NCI-H69 (cell line): Measurements from ENCODE around the gene EPHA1.

ENCODE experiments used
- DNase-seq: peaks from one replicate; lab custom pipeline; 2025; lab: John Stamatoyannopoulos, UW

Gene EPHA1

DNA sequence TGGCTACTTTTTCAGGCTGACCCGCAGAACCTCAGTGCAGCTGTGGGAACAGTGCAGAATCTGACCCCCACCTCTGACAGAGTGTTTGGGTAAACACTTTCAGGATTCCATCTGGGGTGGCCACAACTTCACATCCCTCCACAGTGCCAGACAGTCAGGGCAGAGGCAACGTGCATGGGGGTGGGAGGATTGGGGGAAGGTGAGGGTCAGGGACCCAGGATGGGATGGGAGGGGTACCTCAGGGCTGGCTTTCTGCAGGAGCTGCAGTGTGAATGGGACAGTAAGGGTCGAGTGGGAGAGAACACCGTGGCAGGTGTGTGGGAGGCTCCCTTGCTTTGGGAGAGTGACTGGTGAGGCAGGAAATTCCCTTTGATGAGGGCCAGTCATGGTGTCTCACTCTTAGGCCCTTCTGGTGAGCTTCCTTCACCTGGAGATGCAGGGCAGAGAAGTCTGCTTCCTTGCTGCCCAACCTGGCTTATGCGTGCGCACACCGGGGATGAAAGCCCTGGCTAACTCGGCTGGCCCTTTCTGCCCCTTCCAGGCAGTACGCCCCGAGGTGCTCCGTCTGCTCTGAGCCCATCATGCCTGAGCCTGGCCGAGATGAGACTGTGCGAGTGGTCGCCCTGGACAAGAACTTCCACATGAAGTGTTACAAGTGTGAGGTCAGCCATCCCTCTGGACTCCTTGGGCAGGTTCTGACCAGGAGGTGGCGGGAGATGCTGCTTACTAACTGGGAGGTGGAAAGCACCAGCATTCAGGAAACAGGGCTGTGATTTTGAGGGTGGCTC lies 19.1 kb downstream of the EPHA1 start:
- DNase-seq = no peak

DNA sequence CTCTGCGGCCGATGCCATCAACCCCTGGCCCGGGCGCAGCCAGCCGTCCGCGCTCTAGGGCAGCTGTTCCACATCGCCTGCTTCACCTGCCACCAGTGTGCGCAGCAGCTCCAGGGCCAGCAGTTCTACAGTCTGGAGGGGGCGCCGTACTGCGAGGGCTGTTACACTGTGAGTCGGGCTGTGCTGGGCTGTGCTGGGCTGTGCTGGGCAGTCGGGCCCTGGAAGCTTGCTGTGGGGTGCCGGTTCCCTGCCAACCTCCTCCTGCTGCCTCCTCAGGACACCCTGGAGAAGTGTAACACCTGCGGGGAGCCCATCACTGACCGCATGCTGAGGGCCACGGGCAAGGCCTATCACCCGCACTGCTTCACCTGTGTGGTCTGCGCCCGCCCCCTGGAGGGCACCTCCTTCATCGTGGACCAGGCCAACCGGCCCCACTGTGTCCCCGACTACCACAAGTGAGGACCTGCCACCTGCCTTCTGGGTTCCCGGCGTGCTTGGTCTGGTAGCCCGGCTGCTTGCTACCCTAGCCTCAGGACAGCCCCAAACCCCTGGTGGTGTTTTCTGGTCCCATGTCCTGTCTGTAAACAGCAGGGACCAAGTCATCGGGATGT lies 20.1 kb downstream of the EPHA1 start:
- no peak for DNase-seq

DNA sequence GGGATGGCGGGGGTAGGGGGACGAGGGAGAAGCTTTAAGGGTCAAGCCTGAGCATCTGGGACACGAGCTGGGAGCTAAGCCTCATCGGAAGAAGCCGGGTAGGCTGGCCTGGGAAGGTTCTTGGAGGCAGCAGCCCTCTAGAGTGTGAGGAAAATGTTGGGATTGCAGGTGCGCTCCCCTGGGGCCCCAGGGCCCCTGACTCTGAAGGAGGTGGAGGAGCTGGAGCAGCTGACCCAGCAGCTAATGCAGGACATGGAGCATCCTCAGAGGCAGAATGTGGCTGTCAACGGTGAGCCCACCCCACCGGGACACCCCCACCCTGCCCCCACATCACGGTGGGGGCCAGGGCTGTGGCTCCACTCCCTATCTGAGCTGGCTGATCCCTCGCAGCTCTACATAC lies 20.6 kb downstream of the EPHA1 start:
- no peak for DNase-seq

DNA sequence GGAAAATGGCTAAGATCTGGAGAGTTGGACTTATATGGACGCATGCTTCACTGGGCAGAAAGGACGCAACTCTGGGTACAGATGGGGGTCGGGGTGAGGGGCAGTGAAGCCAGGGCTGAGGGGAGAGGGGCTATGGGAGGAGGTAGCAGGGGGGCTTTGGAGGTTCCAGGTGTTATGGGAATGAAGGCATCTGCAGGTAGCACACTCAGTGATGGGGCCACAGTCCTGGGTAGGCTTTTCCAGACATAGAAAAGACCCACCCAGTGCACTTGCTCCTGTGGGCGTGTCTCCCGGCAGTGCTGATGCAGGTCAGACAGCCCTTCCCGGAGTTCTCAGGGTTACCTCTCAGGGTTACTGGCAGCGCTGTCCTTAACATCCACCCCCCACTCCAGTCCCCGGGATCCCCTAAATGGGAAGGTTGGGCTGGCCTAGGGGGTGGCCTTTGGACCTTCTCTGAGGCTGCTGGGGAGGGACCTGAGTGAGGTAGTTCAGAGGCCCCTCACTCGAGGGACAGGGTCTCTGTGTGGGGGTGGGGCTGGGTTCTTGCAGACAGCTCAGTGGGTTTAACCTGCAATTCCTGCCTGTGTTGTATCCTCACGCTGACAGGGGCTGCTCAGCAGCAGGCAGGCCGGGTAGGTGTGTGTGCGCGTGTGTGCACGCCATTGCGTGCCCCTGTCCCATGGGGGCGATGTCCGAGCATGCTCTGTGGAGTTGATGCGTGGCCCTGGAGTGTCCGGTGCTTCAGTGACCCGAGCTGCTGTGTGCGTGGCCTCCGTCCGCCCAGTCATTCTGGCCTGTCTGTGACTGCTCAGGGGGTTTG lies 21.3 kb downstream of the EPHA1 start:
- no peak for DNase-seq

DNA sequence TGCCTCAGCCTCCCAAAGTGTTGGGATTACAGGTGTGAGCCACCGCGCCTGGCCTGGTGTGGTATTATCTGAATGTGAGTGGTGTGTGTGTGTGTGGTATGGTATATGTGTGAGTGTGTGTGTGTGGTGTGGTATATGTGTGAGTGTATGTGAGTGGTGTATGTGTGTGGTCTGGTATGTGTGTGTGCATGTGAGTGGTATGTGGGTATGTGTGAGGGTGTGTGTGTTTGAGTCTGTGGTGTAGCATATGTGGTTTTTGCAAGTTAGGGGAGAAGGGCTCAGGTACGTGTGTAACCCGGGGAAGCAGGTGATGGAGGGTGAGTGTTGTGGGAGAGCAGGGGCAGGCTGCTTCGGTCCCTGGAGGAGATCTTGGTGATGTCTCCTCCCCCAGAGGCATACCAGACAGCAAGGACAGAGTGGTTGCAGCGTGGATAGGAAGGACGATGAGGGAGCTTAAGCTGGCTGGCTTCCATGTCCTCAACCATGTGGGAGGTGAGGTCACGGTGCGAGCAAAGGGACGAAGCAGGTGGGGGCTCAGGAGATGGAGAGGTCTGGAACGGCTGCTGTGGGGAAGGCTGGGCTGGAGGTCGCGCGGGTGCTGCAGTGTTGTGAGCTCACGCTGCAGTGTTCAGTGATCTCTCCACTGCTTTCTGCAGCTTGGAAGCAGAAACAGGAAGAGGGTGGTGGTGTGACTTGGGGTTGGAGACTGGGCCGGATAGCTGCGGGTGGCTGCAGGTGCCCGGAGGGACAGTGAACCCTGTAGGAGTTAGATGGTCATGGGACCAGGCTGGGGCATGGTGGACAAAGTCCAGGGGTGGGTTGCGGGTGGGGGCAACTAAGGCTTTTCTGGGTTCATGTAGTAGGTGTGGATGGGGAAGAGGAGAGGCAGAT lies 22.5 kb downstream of the EPHA1 start:
- no peak for DNase-seq

DNA sequence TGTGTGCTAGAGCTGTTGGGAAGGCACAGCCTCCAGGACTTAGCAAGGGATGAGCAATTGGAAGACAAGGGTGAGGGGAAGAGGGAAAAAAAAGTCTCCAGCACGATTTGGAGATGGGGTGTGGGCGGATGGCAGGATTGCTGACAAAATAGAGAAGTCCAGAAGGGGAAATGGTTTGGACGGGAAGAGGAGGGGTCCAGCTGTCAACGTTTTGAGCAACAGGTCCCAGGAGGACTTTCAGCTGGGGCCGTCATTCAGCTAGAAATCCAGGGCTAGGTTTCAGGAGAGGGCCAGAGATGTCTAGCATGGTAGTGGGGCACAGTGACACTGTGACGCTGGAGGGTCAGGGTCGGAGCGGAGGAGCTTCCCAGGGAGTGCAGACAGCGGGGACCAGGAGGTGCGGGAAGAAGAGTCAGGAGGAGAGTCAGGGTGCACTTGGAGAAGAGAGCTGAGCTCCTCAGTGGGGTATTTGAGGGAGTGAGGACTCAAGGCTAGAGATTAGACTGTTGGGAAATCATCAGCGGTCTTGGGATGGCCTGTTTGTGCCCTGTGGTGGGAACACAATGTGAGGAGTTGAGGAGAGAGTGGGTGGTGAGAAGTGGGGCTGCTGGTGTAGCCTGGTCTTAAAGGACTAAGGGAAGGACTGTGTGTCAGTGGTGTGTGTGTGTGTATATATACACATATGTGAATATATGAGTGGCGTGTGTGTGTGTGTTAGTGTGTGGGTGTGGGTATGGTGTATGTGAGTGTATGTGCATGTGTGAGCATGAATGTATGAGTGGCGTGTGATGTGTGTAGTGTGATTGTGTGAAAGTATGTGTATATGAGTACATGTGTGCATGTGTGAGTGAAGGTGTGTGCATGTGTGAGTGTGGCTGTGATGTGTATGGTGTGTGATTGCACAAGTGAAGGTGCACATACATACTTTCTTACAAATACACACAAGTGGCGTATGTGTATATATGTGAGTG lies 23.7 kb downstream of the EPHA1 start:
- DNase-seq = no peak

DNA sequence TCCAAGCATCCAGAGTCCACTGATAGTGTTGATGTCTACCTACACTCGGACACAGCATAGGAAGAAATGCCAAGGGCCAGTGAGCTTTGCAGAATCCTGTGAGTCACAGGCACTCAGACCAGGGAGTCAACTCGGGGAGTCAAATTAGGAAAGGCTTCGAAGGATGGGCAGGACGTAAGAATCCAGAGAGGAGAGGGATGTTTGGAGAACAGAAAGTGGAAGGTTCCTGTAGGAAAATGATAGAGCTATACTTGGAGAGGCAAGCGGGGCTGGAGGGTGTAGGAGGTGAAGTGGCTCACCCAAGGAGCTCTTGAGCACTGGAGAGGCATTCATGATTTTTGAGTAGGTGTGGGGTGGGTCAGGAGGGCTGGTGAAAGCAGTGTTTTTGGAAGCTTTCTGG lies 24.5 kb downstream of the EPHA1 start:
- DNase-seq = no peak

DNA sequence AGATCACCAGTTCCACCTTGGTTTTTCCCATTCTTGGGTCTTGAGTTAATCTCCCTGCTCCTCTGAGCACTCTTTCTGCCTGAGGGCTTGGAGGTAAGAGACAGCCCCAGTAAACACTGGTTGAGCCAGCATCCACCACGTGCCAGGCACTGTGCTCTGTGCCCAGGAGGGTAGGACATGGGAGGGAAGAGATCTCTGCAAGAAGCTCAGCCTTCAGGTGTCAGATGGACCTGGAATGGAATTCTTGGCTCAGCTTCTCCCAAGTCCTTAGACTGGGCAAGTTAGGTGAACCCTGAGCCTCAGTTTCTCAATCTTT lies 25.1 kb downstream of the EPHA1 start:
- no peak for DNase-seq

DNA sequence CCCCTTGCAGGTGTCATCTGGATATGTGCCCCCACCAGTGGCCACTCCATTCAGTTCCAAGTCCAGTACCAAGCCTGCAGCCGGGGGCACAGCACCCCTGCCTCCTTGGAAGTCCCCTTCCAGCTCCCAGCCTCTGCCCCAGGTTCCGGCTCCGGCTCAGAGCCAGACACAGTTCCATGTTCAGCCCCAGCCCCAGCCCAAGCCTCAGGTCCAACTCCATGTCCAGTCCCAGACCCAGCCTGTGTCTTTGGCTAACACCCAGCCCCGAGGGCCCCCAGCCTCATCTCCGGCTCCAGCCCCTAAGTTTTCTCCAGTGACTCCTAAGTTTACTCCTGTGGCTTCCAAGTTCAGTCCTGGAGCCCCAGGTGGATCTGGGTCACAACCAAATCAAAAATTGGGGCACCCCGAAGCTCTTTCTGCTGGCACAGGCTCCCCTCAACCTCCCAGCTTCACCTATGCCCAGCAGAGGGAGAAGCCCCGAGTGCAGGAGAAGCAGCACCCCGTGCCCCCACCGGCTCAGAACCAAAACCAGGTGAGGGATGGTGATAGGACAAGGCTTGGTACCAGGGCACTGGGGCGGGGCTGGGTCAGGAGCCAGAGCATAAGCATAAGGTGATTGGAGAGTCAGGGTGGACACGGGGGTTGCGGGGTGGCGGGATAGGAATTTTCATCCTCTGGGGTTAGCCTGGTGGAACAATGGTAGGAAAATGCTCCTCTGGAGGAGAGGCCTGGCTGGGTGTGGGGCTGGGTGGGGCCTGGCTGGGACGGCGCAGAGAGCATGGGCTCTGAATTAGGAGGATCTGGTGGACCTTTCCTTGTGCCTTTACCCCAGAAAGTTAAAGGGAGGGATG lies 25.6 kb downstream of the EPHA1 start:
- no peak for DNase-seq

DNA sequence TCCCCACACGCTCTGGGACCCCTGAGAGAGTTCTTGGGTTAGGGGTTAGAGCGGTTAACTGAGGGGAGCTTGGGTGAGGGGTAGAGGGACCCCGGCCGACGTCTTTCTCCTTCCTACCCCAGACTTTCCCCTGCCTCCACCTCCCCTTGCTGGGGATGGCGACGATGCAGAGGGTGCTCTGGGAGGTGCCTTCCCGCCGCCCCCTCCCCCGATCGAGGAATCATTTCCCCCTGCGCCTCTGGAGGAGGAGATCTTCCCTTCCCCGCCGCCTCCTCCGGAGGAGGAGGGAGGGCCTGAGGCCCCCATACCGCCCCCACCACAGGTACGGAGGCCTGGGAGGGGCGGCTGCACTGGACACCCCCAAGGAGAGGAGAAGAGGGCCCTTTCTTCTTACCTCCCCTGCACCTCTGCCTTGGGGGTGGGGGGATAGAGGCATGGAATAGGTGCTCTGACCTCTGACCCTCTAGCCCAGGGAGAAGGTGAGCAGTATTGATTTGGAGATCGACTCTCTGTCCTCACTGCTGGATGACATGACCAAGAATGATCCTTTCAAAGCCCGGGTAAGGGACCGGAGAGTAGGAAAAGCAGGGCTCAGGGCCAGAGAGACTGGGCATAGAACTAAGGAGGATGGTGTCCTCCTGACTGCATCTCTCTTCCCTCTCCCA lies 26.4 kb downstream of the EPHA1 start:
- DNase-seq = no peak

DNA sequence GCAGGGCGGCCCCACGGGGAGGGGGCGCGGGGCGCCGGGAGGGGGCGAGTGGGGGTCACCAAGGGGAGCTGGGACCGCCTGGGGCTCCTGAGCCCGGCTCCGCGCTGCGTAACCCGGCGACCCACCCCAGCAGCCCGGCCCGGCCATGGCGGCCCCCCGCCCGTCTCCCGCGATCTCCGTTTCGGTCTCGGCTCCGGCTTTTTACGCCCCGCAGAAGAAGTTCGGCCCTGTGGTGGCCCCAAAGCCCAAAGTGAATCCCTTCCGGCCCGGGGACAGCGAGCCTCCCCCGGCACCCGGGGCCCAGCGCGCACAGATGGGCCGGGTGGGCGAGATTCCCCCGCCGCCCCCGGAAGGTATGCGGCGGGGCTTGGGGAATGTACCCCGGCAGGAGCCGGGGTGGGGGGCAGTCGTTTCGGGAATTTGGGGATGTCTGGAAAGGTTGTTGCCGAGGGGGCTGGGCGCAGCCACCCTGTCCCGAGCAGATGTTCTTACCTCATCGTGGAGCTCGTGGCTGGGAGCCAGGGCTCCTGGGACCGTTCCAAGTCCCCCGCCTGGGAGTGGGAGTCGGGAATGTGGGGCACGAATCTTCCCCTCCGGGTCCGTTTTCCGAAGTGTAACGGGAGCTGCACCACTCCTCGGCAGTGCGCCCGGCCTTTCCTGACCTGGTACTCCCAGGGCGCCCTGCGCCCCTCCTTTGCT lies 27.1 kb downstream of the EPHA1 start:
- peak; percentile 74 for DNase-seq

DNA sequence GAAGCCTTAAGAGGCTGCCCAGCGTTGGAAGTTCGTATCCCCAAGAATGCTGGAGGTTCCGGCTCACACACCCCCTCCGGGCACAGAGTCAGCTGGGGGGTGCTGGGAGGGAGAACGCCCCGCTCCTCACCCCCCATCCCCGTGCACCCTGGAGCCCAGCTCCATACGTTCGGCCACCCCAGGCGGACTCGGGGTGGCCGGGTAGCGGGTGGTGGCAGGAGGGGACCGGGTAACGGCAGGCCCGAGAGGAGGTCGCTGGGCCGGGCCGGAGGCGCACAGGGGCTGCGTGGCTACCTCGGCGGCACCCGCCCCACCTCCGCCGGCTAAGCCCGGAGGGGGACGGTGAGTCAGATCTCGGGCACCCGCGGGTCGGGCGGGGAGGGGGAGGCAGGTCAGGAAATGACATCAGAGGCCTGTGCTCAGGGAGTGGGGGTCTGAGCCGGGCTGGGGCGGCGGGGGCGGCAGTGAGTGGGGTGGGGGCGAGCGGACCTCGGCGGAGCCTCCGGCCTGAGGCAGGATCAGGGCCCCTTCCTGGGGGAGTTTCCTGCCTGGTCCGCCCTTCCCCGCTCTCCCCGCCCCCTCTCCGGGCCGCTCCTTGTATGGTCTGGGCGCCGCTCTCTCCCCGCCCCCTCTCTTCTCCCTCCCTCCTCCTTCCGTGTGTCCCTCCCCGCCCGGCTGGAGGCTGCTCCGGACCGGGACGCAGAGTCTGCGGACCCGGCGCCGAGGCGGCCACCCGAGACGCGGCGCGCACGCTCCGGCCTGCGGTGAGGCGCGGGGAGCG lies 27.8 kb downstream of the EPHA1 start, which contains the start of gene ZYX:
Gene ZYX, plus strand, starts transcription at position 700 of the 781 bp plus-strand sequence. CDS start 227 bp downstream, outside the sequence.
- DNase-seq = peak; percentile 86

DNA sequence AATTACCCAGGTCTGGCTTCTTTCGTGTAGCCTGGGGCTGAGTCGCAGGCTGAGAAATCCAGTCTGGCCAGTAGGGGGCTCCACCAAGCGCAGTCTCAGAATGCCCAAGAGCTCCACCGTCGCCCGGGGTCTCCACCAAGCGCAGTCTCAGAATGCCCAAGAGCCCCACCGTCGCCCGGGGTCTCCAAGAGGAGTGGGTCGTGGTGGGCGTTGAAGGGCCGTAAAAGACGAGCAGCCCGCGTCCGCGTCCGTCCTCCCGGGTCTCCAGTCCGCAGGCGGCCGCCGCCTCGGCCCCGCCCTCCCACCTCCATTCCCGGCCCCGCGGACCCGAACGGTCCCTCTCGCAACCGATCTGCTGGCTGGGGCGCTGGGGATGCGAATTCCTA lies 28.4 kb downstream of the EPHA1 start:
- peak; percentile 82 for DNase-seq

DNA sequence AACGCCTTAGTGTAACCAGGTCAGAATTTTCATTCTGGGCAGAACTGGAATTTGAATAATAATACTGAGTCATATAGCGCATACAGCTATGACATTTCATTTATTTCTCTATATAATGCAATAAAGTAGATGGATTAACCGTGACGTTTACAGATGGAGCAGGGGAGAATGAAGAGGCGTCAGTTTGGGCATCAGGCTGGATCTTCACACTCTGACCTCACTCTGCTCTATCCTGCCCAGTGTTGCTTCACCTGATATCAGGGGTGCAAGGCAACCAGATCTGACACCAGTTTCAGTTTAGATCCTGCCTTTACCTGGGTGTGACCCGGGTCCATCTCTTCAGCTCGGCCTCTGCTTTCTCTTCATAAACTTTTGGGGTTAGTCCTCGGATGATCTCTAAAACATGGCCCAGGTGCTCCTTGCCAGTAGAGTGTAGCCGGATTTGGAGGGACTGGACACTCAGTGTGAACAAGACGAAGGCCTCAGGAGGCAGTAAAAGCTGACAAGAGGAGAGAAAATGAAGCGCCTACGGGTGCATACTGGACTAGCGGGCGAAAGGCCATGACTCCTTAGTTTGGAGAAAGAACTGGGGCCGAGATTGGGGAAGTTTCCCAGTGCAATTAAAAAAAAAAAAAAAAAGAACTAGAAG lies 28.9 kb downstream of the EPHA1 start:
- DNase-seq = no peak

DNA sequence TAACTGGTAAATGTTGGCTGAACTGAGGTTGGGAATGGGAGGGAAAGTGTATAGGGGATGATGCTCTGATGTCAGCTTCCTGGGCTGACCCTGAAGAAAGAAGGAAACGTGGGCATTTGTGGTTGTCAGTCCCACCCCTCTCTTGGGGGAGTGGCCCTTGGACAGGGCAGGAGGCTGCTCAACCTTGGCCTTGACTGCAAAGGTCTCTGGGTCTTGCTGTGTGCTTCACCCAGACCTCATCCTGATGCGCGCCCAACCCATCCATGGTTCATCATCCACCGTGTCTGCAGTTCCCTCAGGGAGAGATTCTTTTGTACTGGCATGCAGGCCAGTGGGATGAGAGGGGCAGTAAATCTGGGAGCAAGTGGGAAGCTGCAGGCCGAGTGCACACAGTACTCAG lies 32.3 kb downstream of the EPHA1 start:
- DNase-seq = no peak

DNA sequence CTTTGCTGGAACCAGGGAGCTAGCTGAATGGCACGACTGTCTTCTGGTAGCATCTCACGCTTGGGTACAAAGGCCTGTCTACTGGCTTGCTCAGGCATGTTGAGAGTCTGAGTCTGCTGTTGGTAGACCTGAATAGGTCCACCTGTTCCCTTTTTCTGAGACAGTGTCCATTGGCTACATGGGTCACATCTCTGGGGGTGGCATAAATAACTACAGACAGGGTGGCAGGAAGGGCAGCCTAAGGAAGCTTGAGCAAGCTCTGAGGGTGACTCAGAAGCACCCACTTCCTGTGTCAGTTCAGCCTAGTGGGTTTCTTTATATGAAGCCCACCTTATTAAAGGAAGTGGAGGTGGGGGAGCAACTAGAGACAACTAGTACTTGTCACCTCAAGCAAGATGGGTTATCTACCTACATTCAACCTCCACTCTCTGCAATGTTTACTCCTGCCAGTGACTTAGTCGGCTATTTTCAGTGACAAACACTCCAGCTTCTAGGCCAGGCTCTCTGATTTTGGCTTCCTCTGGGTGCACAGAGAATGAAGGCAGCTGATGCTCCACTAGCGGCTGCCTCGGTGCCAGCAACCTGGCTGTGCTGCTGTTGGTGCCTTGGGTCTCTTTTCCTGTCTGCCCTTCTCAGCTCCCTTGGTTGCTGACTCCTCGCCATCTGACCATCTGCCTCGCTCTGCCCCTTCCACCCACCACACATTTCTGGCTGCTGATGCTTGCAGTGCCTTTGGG lies 33.2 kb downstream of the EPHA1 start:
- DNase-seq = no peak

DNA sequence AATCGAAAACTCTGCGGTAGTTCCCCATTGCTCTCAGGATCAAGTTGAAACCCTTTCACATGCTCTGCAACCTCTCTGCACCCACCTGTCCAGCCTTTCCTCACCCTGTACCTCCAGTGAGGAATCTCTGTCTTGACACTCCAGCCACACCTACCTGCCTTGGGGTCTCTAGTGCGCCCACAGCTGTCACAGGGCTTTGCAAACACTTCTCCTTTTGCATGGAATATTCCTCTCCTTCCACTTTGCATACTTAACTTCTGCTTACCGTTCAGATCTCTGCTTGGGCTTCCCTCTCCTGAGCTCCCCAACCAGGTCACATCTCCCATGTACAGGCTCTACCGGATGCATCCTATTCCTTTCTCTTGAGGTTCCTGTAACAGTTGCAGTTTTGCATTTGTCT lies 34.1 kb downstream of the EPHA1 start:
- DNase-seq = no peak
